Stimulated activated memory B cell treated with anti-CD40 and anti-IgM and Interleukin-4, amounts not matched to agents 10 μg/mL and 1 μg/mL and 100 μg/mL, for 72 hours (primary cell): Measurements from ENCODE around the gene MIGA1.
A peak's percentile ranks its signal among the peaks of the same experiment; 100 is the strongest.
"Not testable (repeated sequence)": the region's sequence is repeated elsewhere in the genome, so short reads cannot be mapped to it uniquely, and the experiment has no call there.

ENCODE experiments used
- ATAC-seq: fragments of 150-1000 bp; cut with Tn5 transposase; 2 replicates; pipeline ENCODE4 v1.10.0; 2021
- H3K27ac Mint-ChIP-seq: one replicate; pipeline ENCODE4 v1.8.0; 2022; ENCODE audit warnings: mild to moderate bottlenecking, mixed read lengths
- H3K27me3 Mint-ChIP-seq: one replicate; pipeline ENCODE4 v1.8.0; 2022; ENCODE audit warnings: mixed read lengths
- H3K36me3 Mint-ChIP-seq: one replicate; pipeline ENCODE4 v1.8.0; 2022; ENCODE audit warnings: mixed read lengths
- H3K4me1 Mint-ChIP-seq: one replicate; pipeline ENCODE4 v1.8.0; 2022; ENCODE audit warnings: mixed read lengths
- H3K4me3 Mint-ChIP-seq: one replicate; pipeline ENCODE4 v1.8.0; 2022; ENCODE audit warnings: mild to moderate bottlenecking, moderate library complexity, mixed read lengths
- H3K9me3 Mint-ChIP-seq: one replicate; pipeline ENCODE4 v1.8.0; 2022; ENCODE audit warnings: mixed read lengths

Gene MIGA1, protein sequence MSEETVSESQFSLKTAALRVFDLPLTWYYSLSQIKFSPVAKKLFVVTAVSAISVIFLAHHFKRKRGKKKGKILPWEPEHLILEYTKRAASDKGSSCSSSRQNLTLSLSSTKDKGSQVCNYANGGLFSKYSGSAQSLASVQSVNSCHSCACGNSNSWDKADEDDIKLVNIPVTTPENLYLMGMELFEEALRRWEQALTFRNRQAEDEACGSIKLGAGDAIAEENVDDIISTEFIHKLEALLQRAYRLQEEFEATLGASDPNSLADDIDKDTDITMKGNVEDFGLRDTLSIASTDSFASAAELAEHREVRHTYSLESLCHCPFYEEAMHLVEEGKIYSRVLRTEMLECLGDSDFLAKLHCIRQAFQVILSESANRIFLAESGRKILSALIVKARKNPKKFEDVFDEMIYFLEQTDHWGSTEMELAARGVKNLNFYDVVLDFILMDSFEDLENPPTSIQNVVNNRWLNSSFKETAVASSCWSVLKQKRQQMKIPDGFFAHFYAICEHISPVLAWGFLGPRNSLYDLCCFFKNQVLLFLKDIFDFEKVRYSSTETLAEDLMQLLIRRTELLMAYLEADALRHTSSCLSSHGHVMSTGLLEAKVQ

GRCh38 chr1:77779529-77780281 lies at the start of gene MIGA1:
Gene MIGA1, plus strand, starts transcription at chr1:77779649. Its CDS starts 3,604 bp downstream, at chr1:77783253.
- Mint-ChIP-seq H3K27ac (peak within 1 kb of the TSS; percentile 91), H3K4me3 (peak within 1 kb of the TSS; percentile 93), H3K9me3 (no peaks in the 10 kb centered on the region), H3K27me3 (no peaks in the 10 kb centered on the region), H3K36me3 (peaks cover 6% of the 10 kb centered on the region), H3K4me1 (peaks cover 31% of the 10 kb centered on the region)
- peak; percentile 97 for ATAC-seq

DNA sequence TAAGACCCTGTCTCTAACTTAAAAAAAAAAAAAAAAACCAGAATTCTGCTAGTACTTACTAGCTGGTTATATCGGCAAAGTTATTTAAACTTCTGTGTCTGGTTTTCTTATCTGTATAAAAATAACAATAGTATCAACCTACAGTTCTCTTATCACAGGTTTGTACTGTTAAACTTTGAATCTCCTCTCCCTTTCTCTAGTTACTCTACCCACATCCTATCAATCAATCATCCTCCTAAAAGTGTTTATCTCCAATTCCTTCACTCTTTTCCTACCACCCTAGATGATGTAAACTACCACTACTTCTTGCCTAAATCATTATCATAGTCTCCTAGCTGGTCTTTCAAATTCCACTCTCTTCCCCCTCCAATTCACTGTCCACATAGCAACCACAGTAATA lies 47.4 kb upstream of the MIGA1 start:
- H3K4me3 Mint-ChIP-seq = no peak overlapping the region
- H3K27me3 Mint-ChIP-seq = no peaks in the 10 kb centered on the region
- no peak for ATAC-seq
- no peak overlapping the region for H3K27ac Mint-ChIP-seq
- H3K4me1 Mint-ChIP-seq = no peaks in the 10 kb centered on the region
- peaks cover 40% of the 10 kb centered on the region for H3K36me3 Mint-ChIP-seq
- no peaks in the 10 kb centered on the region for H3K9me3 Mint-ChIP-seq

DNA sequence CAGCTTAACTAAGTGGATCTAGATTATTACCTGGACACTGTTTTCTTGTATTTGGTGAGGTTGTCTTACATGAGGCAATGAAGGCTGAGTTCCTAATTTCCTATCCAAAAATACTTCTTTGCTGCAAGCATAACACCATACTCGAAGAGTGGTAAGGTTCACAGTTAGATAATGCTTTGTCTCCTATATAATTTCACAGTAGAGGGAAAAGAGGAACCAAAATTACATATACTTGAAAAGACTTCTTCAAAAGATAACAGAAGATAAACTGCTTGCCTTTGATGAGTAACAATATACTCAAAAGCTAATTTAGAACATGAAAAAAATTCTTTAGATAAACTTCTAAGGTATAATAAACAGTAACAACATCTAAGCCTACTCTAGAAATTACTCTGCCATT lies 40.2 kb upstream of the MIGA1 start:
- Mint-ChIP-seq H3K27me3 (no peaks in the 10 kb centered on the region), H3K9me3 (no peaks in the 10 kb centered on the region), H3K27ac (no peak overlapping the region), H3K36me3 (peaks cover 25% of the 10 kb centered on the region), H3K4me3 (no peak overlapping the region), H3K4me1 (peaks cover 6% of the 10 kb centered on the region)
- ATAC-seq = no peak

DNA sequence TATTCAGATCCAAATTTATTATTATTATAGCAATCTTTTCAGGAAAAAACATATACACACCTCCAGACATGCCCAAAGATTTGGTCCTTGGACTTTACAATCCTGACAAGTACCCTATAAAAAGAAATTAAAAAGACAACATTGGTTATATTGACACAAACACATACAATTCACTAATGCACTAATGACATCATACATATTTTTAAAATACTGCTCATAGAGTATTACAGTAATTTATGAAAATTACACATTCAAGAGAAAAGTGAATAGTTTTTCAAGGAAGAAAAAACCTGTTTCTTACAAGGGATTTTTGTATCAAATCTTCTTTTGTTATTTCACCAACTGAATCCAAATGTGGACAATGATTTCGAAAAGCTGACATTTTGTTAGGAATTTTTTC lies 38.1 kb upstream of the MIGA1 start:
- ATAC-seq = no peak
- H3K4me3 Mint-ChIP-seq = no peak overlapping the region
- no peaks in the 10 kb centered on the region for H3K27me3 Mint-ChIP-seq
- H3K4me1 Mint-ChIP-seq = peaks cover 25% of the 10 kb centered on the region
- no peak overlapping the region for H3K27ac Mint-ChIP-seq
- H3K9me3 Mint-ChIP-seq = no peaks in the 10 kb centered on the region
- peaks cover 30% of the 10 kb centered on the region for H3K36me3 Mint-ChIP-seq

DNA sequence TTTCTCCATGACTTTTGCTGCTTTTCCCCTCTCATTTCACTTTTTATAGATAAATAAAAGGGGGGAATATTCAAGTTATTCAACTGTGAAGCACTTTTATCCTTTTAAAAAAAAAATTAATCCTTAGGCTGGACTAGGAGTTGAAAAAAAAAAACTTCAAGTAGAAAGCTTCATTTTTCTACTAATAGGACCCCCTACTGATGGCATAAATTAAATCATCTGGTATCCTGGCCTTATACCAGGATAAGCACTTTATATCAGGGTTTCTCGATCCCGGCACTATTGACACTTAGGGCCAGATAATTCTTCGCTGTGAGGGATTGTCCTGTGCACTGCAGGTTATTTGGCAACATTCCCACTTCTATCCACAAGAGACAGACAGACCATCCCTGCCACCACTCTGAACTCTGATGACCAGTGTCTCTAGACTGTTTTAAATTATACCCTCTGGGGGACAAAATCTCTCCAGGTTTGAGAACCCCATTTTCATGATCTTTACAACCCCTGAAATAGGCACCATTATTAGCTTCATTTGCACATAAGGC lies 37.4 kb upstream of the MIGA1 start:
- ATAC-seq = no peak
- no peaks in the 10 kb centered on the region for H3K9me3 Mint-ChIP-seq
- peaks cover 26% of the 10 kb centered on the region for H3K36me3 Mint-ChIP-seq
- no peaks in the 10 kb centered on the region for H3K27me3 Mint-ChIP-seq
- H3K4me1 Mint-ChIP-seq = peaks cover 33% of the 10 kb centered on the region
- no peak overlapping the region for H3K4me3 Mint-ChIP-seq
- H3K27ac Mint-ChIP-seq = no peak overlapping the region

DNA sequence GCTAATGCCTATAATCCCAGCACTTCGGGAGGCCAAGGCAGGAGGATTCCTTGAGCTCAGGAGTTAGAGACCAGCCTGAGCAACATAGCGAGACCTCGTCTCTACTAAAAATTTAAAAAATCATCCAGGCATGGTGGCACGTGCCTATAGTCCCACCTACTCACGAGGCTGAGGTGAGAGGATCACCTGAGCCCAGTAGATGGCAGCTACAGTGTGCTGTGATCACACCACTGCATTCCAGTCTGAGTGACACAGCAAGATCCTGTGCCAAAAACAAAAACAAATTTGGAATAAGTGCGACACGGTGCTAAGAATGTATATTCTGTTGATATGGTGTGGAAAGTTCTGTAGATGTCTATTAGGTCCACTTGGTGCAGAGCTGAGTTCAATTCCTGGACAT lies 34.9 kb upstream of the MIGA1 start:
- Mint-ChIP-seq H3K27ac (no peak overlapping the region), H3K27me3 (no peaks in the 10 kb centered on the region), H3K4me3 (no peak overlapping the region), H3K9me3 (no peaks in the 10 kb centered on the region), H3K36me3 (peaks cover 19% of the 10 kb centered on the region), H3K4me1 (peaks cover 53% of the 10 kb centered on the region)
- no peak for ATAC-seq

DNA sequence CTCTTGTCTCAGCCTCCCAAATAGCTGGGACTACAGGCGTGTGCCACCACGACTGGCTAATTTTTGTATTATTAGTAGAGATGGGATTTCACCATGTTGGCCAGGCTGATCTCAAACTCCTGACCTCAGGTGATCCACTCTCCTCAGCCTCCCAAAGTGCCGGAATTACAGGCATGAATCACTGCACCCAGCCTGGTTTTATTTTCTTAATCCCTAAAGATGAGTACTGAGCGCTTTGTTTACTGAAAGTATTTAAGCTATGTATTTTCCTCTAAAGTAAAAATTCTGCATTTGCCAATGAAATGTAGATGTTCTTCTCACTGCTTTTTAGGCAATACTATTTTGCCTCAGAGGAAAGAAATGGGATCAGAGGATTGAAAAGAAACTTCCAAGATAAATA lies 30.0 kb upstream of the MIGA1 start:
- not testable (repeated sequence) for H3K9me3 Mint-ChIP-seq, H3K27me3 Mint-ChIP-seq, H3K27ac Mint-ChIP-seq, ATAC-seq, H3K4me3 Mint-ChIP-seq
- Mint-ChIP-seq H3K4me1 (peaks cover 58% of the 10 kb centered on the region), H3K36me3 (peaks cover 13% of the 10 kb centered on the region)

DNA sequence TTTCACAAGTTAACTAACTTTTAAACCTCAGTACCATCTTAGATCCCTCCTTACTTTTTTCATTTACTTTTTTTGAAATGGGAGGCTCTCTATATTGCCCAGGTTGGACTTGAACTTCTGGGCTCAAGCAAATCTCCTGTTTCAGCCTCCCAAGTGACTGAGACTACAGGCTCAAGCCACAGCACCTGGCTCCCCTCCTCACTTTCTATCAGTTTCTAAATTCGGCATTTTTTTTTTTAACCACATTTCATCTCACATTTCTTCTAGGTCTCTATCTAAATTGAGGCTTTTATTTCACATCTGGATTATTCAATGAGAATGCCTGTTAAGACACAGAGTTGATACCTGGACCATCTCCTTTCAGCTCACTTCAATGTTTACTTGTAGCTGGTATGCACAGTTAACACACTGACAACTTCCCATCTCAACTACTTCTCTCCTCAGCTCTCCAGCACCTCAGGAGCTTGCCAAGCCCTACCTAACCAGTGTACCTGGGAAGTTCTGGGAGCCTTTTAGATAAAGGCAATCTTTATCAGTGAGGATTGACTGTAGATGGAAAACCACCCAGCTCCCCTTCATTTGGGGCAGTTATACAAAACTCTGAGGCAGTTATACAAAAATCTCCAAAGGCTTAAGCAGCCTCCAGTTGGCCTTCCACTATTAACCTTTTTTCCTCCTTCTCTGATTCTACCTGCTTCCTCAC lies 23.2 kb upstream of the MIGA1 start:
- Mint-ChIP-seq H3K4me3 (no peak overlapping the region), H3K9me3 (no peaks in the 10 kb centered on the region), H3K27me3 (no peaks in the 10 kb centered on the region), H3K27ac (peak overlapping the region; percentile 38), H3K36me3 (no peaks in the 10 kb centered on the region), H3K4me1 (peaks cover 42% of the 10 kb centered on the region)
- no peak for ATAC-seq

- Mint-ChIP-seq H3K27ac (no peak overlapping the region), H3K36me3 (no peaks in the 10 kb centered on the region), H3K4me3 (no peak overlapping the region), H3K27me3 (no peaks in the 10 kb centered on the region), H3K4me1 (peaks cover 42% of the 10 kb centered on the region), H3K9me3 (no peaks in the 10 kb centered on the region)
- no peak for ATAC-seq
Observed at GRCh38 chr1:77757066-77757584, 22.3 kb upstream of the MIGA1 start.

DNA sequence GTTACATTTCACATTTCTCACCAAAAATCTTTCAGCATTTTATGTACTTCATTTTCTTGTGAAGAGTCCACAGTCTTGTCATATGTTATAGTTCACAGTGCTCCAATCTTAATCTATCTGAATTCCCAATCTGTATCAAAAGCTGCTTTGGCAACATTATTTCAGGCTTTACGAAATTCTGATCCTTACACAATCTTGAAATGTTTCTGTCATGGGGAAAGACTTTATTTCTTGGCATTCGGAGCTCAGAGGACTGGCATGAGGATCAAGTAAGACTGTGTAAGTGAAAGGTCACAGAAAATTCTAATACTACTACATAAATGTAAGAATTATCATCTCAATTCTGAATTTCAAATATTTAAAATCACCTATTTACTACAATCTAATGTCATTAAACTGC lies 21.8 kb upstream of the MIGA1 start:
- Mint-ChIP-seq H3K9me3 (no peaks in the 10 kb centered on the region), H3K4me1 (peaks cover 42% of the 10 kb centered on the region), H3K4me3 (no peak overlapping the region), H3K27me3 (no peaks in the 10 kb centered on the region), H3K27ac (no peak overlapping the region), H3K36me3 (no peaks in the 10 kb centered on the region)
- no peak for ATAC-seq

DNA sequence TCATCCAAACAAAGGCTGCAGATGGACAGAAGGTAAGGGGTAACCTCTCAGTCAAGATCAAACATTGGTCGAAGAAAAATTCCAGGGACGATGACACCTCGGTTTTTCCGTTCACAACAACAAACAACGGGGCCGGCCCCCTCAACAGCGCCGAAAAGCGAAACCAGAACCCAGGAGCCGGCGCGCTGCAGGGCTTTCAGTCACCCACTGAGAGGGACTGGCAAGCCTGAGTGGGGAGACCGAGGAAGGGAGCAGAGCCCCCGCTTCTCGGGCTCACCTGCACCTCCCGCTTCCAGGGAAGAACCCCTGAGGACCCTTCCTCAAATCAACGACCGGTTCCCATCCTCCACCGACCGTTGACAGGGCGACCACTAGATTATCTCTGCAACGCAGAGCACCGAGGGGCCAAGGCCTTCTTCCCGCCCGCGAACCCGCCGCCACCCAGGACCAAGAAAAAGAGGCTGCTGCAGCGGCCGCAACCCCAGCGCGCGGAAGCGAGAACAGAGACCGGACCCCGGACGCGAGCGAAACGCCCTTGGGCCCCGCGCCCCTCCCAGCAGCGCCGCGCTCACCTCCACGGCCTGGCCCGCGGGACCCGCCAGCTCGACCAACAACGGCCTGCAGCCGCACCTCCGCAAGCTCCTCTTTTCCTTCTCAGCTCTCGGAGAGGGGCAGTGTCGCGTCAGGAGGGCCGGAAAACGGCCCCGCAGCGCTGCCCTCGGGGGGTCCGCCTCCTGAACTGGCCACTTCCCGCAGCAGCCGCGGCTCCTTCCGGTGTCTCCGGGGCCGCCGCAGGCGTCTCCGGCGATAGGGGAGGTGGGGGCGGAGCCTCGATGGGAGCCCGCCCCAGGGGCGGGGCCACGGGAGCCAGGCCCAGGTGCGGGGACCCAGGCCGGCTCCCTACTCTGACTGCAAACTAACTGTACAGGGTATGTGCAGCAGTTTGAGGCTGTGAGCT lies 20.1 kb upstream of the MIGA1 start, which contains the start of gene USP33:
Gene USP33, minus strand, starts transcription at position 782 of the 958 bp plus-strand sequence. CDS start 18,155 bp downstream, outside the sequence.
- Mint-ChIP-seq H3K36me3 (no peaks in the 10 kb centered on the region), H3K4me1 (peaks cover 37% of the 10 kb centered on the region), H3K27ac (peak within 1 kb of the TSS; percentile 93), H3K4me3 (peak within 1 kb of the TSS; percentile 96), H3K9me3 (no peaks in the 10 kb centered on the region), H3K27me3 (no peaks in the 10 kb centered on the region)
- ATAC-seq = peak; percentile 99

DNA sequence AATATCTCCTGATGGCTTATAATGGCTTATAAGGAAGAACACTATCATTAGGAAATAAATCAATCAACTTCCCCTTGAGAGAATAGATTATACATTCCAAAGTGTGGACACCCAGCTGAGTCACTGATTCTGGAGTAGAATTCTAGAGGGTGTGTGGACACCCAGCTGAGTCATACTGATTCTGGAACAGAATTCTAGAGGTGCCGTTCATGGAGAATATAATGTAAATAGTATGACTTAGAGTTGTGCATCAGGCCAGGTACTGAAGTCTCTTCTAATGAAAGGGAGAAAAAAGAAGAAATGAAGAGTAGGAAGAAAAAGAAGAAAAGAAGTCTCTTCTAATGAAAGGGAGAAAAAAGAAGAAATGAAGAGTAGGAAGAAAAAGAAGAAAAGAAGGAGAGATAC lies 17.4 kb upstream of the MIGA1 start:
- H3K4me3 Mint-ChIP-seq = no peak overlapping the region
- no peaks in the 10 kb centered on the region for H3K9me3 Mint-ChIP-seq
- H3K4me1 Mint-ChIP-seq = peaks cover 15% of the 10 kb centered on the region
- no peaks in the 10 kb centered on the region for H3K36me3 Mint-ChIP-seq
- ATAC-seq = no peak
- no peaks in the 10 kb centered on the region for H3K27me3 Mint-ChIP-seq
- no peak overlapping the region for H3K27ac Mint-ChIP-seq

GRCh38 chr1:77768006-77768405 lies 11.4 kb upstream of the MIGA1 start:
- Mint-ChIP-seq H3K4me1 (peaks cover 9% of the 10 kb centered on the region), H3K27ac (no peak overlapping the region), H3K36me3 (no peaks in the 10 kb centered on the region), H3K27me3 (peaks cover 8% of the 10 kb centered on the region), H3K9me3 (no peaks in the 10 kb centered on the region), H3K4me3 (no peak overlapping the region)
- no peak for ATAC-seq
